ENCODE measurements around the gene ANP32E.
"Not testable (repeated sequence)": the region's sequence is repeated elsewhere in the genome, so short reads cannot be mapped to it uniquely, and the experiment has no call there.

Gene ANP32E

DNA sequence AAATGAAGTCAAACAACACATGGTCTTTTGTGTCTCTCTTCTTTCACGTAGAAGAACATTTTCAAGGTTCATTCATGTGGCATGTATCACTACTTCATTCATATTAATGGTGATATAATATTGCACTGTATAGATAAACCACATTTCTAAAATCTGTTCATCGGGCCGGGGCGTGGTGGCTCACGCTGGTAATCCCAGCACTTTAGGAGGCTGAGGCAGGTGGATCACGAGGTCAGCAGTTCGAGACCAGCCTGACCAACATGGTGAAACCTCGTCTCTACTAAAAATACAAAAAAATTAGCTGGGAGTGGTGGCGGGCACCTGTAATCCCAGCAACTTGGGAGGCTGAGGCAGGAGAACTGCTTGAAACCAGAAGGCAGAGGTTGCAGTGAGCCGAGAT is 7.7 kb downstream of the ANP32E start:
- H2AFZ ChIP-seq (ENCODE audit: low read length); H3K27me3 ChIP-seq (ENCODE audit: control insufficient read depth in 3 of 3, insufficient read depth in 3 of 3, low read depth in 1 of 3, low read length in 3 of 3); H4K91ac ChIP-seq (ENCODE audit: low read depth, low read length, poor library complexity); H3K27ac ChIP-seq (replicated peaks; ENCODE audit: low read length); H3K4me3 ChIP-seq (ENCODE audit: low read length in 2 of 2); H3K4me1 ChIP-seq (ENCODE audit: control insufficient read depth in 2 of 2, insufficient read depth in 1 of 2, low read depth in 1 of 2, low read length in 2 of 2); H3K4me2 ChIP-seq (ENCODE audit: insufficient read depth, low read length, poor library complexity, severe bottlenecking); H3K9ac ChIP-seq (ENCODE audit: low read depth, low read length, poor library complexity); H3K9me3 ChIP-seq (replicated peaks in 1 of 2; ENCODE audit: control insufficient read depth in 2 of 2, insufficient read depth in 1 of 2, low read depth in 1 of 2, low read length in 2 of 2); H2BK120ac ChIP-seq (ENCODE audit: low read depth, low read length); H4K8ac ChIP-seq (ENCODE audit: low read depth, low read length); H3K23ac ChIP-seq (ENCODE audit: low read depth, low read length, poor library complexity); H3K4ac ChIP-seq (ENCODE audit: low read length); DNase-seq (ENCODE audit: low spot score); H2AK5ac ChIP-seq (ENCODE audit: low read depth, low read length); H3K18ac ChIP-seq (ENCODE audit: low read length); H3K79me1 ChIP-seq (ENCODE audit: low read depth, low read length); H2BK12ac ChIP-seq (ENCODE audit: low read length); H3K14ac ChIP-seq (ENCODE audit: low read length); H2BK5ac ChIP-seq (ENCODE audit: low read length); H2BK15ac ChIP-seq (ENCODE audit: low read length): not testable (repeated sequence)
- no CpG with 5 or more reads among the region's 10 CpGs for WGBS, 2 donors (ENCODE audit: extremely low coverage in 2 of 2, insufficient read length in 2 of 2, insufficient replicate concordance in 1 of 2)
- peaks cover 21 to 88% of the 10 kb centered on the region in 2 donors for H3K36me3 ChIP-seq (replicated peaks in 1 of 2; ENCODE audit: control insufficient read depth in 2 of 2, insufficient read depth in 2 of 2, low read length in 2 of 2)

DNA sequence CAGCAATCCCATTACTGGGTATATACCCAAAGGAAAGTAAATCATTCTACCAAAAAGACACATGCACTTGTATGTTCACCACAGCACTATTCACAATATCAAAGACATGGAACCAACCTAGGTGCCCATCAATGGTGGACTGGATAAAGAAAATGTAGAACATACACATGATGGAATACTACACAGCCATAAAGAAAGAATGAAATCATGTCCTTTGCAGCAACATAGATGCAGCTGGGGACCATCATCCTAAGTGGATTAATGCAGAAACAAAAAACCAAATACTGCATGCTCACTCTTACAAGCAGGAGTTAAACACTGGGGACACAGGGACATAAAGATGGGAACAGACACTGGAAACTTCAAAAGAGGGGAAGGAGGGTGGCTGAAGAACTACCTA is 8.7 kb downstream of the ANP32E start:
- H3K27ac ChIP-seq (replicated peaks; ENCODE audit: low read length), result no peak overlapping the region
- no peak for DNase-seq (ENCODE audit: low spot score)
- H2BK12ac ChIP-seq (ENCODE audit: low read length), result no peak overlapping the region
- no peak overlapping the region for H3K9ac ChIP-seq (ENCODE audit: low read depth, low read length, poor library complexity)
- no peak overlapping the region for H3K4ac ChIP-seq (ENCODE audit: low read length)
- H3K36me3 ChIP-seq (replicated peaks in 1 of 2; ENCODE audit: control insufficient read depth in 2 of 2, insufficient read depth in 2 of 2, low read length in 2 of 2), result peaks cover 23 to 93% of the 10 kb centered on the region in 2 donors
- peaks cover 0 to 3% of the 10 kb centered on the region in 2 donors for H3K9me3 ChIP-seq (replicated peaks in 1 of 2; ENCODE audit: control insufficient read depth in 2 of 2, insufficient read depth in 1 of 2, low read depth in 1 of 2, low read length in 2 of 2)
- H2BK120ac ChIP-seq (ENCODE audit: low read depth, low read length), result no peak overlapping the region
- no peak overlapping the region for H2AK5ac ChIP-seq (ENCODE audit: low read depth, low read length)
- H3K4me3 ChIP-seq (ENCODE audit: low read length in 2 of 2), result no peak overlapping the region
- no peak overlapping the region for H4K8ac ChIP-seq (ENCODE audit: low read depth, low read length)
- H3K4me1 ChIP-seq (ENCODE audit: control insufficient read depth in 2 of 2, insufficient read depth in 1 of 2, low read depth in 1 of 2, low read length in 2 of 2), result no peaks in the 10 kb centered on the region
- H3K4me2 ChIP-seq (ENCODE audit: insufficient read depth, low read length, poor library complexity, severe bottlenecking), result no peak overlapping the region
- no peak overlapping the region for H2BK5ac ChIP-seq (ENCODE audit: low read length)
- no peak overlapping the region for H2BK15ac ChIP-seq (ENCODE audit: low read length)
- H3K79me1 ChIP-seq (ENCODE audit: low read depth, low read length), result no peaks in the 10 kb centered on the region
- H2AFZ ChIP-seq (ENCODE audit: low read length), result no peak overlapping the region
- no peak overlapping the region for H3K18ac ChIP-seq (ENCODE audit: low read length)
- H3K27me3 ChIP-seq (ENCODE audit: control insufficient read depth in 3 of 3, insufficient read depth in 3 of 3, low read depth in 1 of 3, low read length in 3 of 3), result no peaks in the 10 kb centered on the region
- H3K14ac ChIP-seq (ENCODE audit: low read length), result no peak overlapping the region
- H4K91ac ChIP-seq (ENCODE audit: low read depth, low read length, poor library complexity), result no peak overlapping the region
- H3K23ac ChIP-seq (ENCODE audit: low read depth, low read length, poor library complexity), result no peak overlapping the region

DNA sequence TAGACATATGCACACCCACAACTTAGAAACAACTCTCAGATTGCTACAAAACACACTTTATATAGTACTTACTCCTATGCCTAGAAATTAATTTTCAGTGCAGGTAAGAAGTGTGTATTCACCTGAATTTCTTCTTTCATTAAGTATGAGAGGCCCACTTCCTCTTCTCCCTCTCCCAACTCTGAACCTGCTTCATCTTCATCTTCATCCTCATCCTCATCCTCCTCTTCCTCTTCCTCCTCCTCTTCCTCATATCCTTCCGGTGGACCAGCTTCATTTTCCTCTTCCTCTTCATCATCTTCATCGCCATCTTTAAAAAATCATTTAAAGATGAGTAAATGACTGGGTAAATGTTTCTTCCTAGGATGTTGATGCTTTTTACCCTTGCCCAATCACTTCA is 9.4 kb downstream of the ANP32E start:
- Histone ChIP-seq H3K18ac (ENCODE audit: low read length) (no peak overlapping the region), H2BK12ac (ENCODE audit: low read length) (no peak overlapping the region), H3K27me3 (ENCODE audit: control insufficient read depth in 3 of 3, insufficient read depth in 3 of 3, low read depth in 1 of 3, low read length in 3 of 3) (no peaks in the 10 kb centered on the region), H3K4me1 (ENCODE audit: control insufficient read depth in 2 of 2, insufficient read depth in 1 of 2, low read depth in 1 of 2, low read length in 2 of 2) (no peaks in the 10 kb centered on the region), H3K27ac (replicated peaks; ENCODE audit: low read length) (no peak overlapping the region), H2BK5ac (ENCODE audit: low read length) (no peak overlapping the region), H3K9me3 (replicated peaks in 1 of 2; ENCODE audit: control insufficient read depth in 2 of 2, insufficient read depth in 1 of 2, low read depth in 1 of 2, low read length in 2 of 2) (peaks cover 0 to 3% of the 10 kb centered on the region in 2 donors), H4K8ac (ENCODE audit: low read depth, low read length) (no peak overlapping the region), H3K14ac (ENCODE audit: low read length) (no peak overlapping the region), H3K4me3 (ENCODE audit: low read length in 2 of 2) (no peak overlapping the region), H2AFZ (ENCODE audit: low read length) (no peak overlapping the region), H2BK15ac (ENCODE audit: low read length) (no peak overlapping the region), H3K79me1 (ENCODE audit: low read depth, low read length) (no peaks in the 10 kb centered on the region), H2AK5ac (ENCODE audit: low read depth, low read length) (no peak overlapping the region), H3K4ac (ENCODE audit: low read length) (no peak overlapping the region), H3K36me3 (replicated peaks in 1 of 2; ENCODE audit: control insufficient read depth in 2 of 2, insufficient read depth in 2 of 2, low read length in 2 of 2) (peaks cover 24 to 97% of the 10 kb centered on the region in 2 donors), H3K23ac (ENCODE audit: low read depth, low read length, poor library complexity) (no peak overlapping the region), H4K91ac (ENCODE audit: low read depth, low read length, poor library complexity) (no peak overlapping the region), H3K4me2 (ENCODE audit: insufficient read depth, low read length, poor library complexity, severe bottlenecking) (no peak overlapping the region), H2BK120ac (ENCODE audit: low read depth, low read length) (no peak overlapping the region), H3K9ac (ENCODE audit: low read depth, low read length, poor library complexity) (no peak overlapping the region)
- no peak for DNase-seq (ENCODE audit: low spot score)
- WGBS, 2 donors (ENCODE audit: extremely low coverage in 2 of 2, insufficient read length in 2 of 2, insufficient replicate concordance in 1 of 2), result 100% methylated on average over 2 of the region's 2 CpGs; no CpG with 5 or more reads in 1 of the 2 donors

DNA sequence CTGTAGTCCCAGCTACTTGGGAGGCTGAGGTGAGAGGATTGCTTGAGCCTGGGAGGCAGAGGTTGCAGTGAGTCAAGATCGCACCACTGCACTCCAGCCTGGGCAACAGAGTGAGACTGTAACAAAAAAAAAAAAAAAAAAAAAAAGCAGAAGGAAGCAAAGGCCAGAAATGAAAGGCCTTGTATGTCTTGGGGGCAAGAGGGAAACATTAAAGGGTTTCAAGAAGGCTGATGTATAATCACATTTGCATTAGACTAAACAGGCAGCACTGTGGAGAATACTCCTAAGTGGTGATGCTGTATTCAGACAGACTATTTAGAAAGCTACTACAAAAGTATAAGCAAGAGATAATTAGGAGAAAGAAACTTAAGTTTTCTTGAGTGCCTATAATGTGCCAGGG is 10.4 kb downstream of the ANP32E start:
- Histone ChIP-seq H3K18ac (ENCODE audit: low read length) (no peak overlapping the region), H2AK5ac (ENCODE audit: low read depth, low read length) (no peak overlapping the region), H3K14ac (ENCODE audit: low read length) (no peak overlapping the region), H3K79me1 (ENCODE audit: low read depth, low read length) (no peaks in the 10 kb centered on the region), H4K91ac (ENCODE audit: low read depth, low read length, poor library complexity) (no peak overlapping the region), H3K9me3 (replicated peaks in 1 of 2; ENCODE audit: control insufficient read depth in 2 of 2, insufficient read depth in 1 of 2, low read depth in 1 of 2, low read length in 2 of 2) (peaks cover 0 to 3% of the 10 kb centered on the region in 2 donors), H2BK120ac (ENCODE audit: low read depth, low read length) (no peak overlapping the region), H3K4me2 (ENCODE audit: insufficient read depth, low read length, poor library complexity, severe bottlenecking) (no peak overlapping the region), H3K4me3 (ENCODE audit: low read length in 2 of 2) (no peak overlapping the region), H3K23ac (ENCODE audit: low read depth, low read length, poor library complexity) (no peak overlapping the region), H3K4ac (ENCODE audit: low read length) (no peak overlapping the region), H3K4me1 (ENCODE audit: control insufficient read depth in 2 of 2, insufficient read depth in 1 of 2, low read depth in 1 of 2, low read length in 2 of 2) (no peaks in the 10 kb centered on the region), H3K9ac (ENCODE audit: low read depth, low read length, poor library complexity) (no peak overlapping the region), H3K27me3 (ENCODE audit: control insufficient read depth in 3 of 3, insufficient read depth in 3 of 3, low read depth in 1 of 3, low read length in 3 of 3) (no peaks in the 10 kb centered on the region), H2BK15ac (ENCODE audit: low read length) (no peak overlapping the region), H2BK12ac (ENCODE audit: low read length) (no peak overlapping the region), H3K27ac (replicated peaks; ENCODE audit: low read length) (no peak overlapping the region), H2BK5ac (ENCODE audit: low read length) (no peak overlapping the region), H4K8ac (ENCODE audit: low read depth, low read length) (no peak overlapping the region), H2AFZ (ENCODE audit: low read length) (no peak overlapping the region), H3K36me3 (replicated peaks in 1 of 2; ENCODE audit: control insufficient read depth in 2 of 2, insufficient read depth in 2 of 2, low read length in 2 of 2) (peaks cover 22 to 94% of the 10 kb centered on the region in 2 donors)
- no peak for DNase-seq (ENCODE audit: low spot score)
- no CpG with 5 or more reads among the region's 1 CpG for WGBS, 2 donors (ENCODE audit: extremely low coverage in 2 of 2, insufficient read length in 2 of 2, insufficient replicate concordance in 1 of 2)

Measured in neuronal stem cell (in vitro differentiated cells).